Caco-2 (cell line): Measurements from ENCODE around the gene NPAS2. TPM values are rescaled to one million over a fixed set of nuclear protein-coding genes. Genes with fewer than 3 reads are reported as not detected.

Experiments used
- BruUV-seq: library from RNA; stranded (reverse); fragments of 400-500 nt; replicated peaks from 2 replicates; lab custom pipeline; 2021; lab: Mats Ljungman, UMichigan
- CTCF ChIA-PET: fragments of 300-600 bp; sonication (Branson Sonifier 250); formaldehyde crosslinking; loops from one replicate; lab custom pipeline; 2022; ENCODE audit warnings: antibody characterized with exemption; lab: Charles Lee
- POLR2A ChIA-PET: fragments of 300-600 bp; sonication (Branson Sonifier 250); formaldehyde crosslinking; loops from one replicate; lab custom pipeline; 2022; ENCODE audit warnings: antibody characterized with exemption; lab: Charles Lee
- DNase-seq, 2 experiments: peaks; one replicate each; pipeline versions ENCODE4 v3.0.0 to v3.0.0-alpha.2; 2020 to 2022
- H3K27me3 ChIP-seq: replicated peaks from 2 replicates; pipeline ENCODE4 v1.6.0; 2011; ENCODE audit warnings: low read length; ENCODE audit not compliant: control insufficient read depth, insufficient read depth
- H3K36me3 ChIP-seq: 2 replicates; pipeline ENCODE4 v1.5.1; 2011; ENCODE audit warnings: low read length; ENCODE audit not compliant: control insufficient read depth, insufficient read depth
- H3K4me1 ChIP-seq: fragments of 250-450 bp; sonication (Bioruptor Pico); 2 replicates; pipeline ENCODE4 v1.5.1; 2020; ENCODE audit warnings: mild to moderate bottlenecking
- H3K4me3 ChIP-seq: 2 replicates; pipeline ENCODE4 v1.5.1; 2011; ENCODE audit warnings: low read depth, mild to moderate bottlenecking, control low read depth, low read length
- H3K9me3 ChIP-seq: fragments of 250-450 bp; sonication (Bioruptor Pico); 2 replicates; pipeline ENCODE4 v1.5.1; 2020; ENCODE audit warnings: mild to moderate bottlenecking, moderate library complexity
- H3K27ac Mint-ChIP-seq: one replicate; pipeline ENCODE4 v1.8.0; 2022; ENCODE audit warnings: mixed read lengths; ENCODE audit not compliant: unreplicated experiment
- H3K27me3 Mint-ChIP-seq: one replicate; pipeline ENCODE4 v1.8.0; 2022; ENCODE audit warnings: mixed read lengths; ENCODE audit not compliant: insufficient read depth, unreplicated experiment
- H3K36me3 Mint-ChIP-seq: one replicate; pipeline ENCODE4 v1.8.0; 2022; ENCODE audit warnings: mild to moderate bottlenecking, mixed read lengths; ENCODE audit not compliant: insufficient read depth, unreplicated experiment
- H3K4me1 Mint-ChIP-seq: one replicate; pipeline ENCODE4 v1.8.0; 2022; ENCODE audit warnings: low read depth, mixed read lengths; ENCODE audit not compliant: unreplicated experiment
- H3K4me3 Mint-ChIP-seq: one replicate; pipeline ENCODE4 v1.8.0; 2022; ENCODE audit warnings: mild to moderate bottlenecking, moderate library complexity, mixed read lengths; ENCODE audit not compliant: unreplicated experiment
- H3K9me3 Mint-ChIP-seq: one replicate; pipeline ENCODE4 v1.8.0; 2022; ENCODE audit warnings: mixed read lengths; ENCODE audit not compliant: unreplicated experiment
- intact Hi-C: fragments of 100-400 bp; cut with micrococcal nuclease; formaldehyde crosslinking; loops from one replicate; pipeline ENCODE4 v1.10.0; 2022; ENCODE audit not compliant: unreplicated experiment
- total RNA-seq: library from RNA; stranded (reverse); gene quantifications from 2 replicates; pipeline ENCODE4 v1.2.3, GENCODE V29; 2022
- TF ChIP-seq, protein P1 (sequence below), 2 experiments: fragments of 200-600 bp in 1 of 2; IDR thresholded peaks; 1 replicate in 1 of 2; 2 replicates in 1 of 2; pipeline versions ENCODE4 v1.5.1 to v1.8.0; 2011 to 2022; ENCODE audit warnings: antibody characterized with exemption in 1 of 2, control low read depth in 1 of 2, inconsistent platforms in 1 of 2, low read depth in 1 of 2, low read length in 1 of 2, mild to moderate bottlenecking in 1 of 2, moderate library complexity in 1 of 2; ENCODE audit not compliant: insufficient read depth in 1 of 2, severe bottlenecking in 1 of 2, unreplicated experiment in 1 of 2

NPAS2 gene
- total RNA-seq, 1 experiment from 2014 or later, result 2.8 TPM

DNA sequence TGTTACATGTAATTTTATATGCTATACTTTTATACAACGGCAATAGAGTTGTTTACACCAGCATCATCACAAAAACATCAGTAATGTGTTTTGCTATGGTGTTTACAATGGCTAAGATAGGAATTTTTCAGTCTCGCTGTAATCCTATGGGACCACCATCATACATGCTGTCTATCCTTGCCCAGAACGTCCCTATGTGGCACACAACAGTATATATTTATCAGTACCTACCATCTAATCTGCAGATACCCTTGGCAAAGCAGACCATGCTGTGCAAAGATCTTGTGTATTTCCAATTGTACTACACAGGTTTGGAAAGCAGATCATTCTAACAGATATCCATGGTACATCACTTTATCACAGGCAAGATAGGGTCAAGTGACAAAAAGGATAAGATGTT, 197.4 kb downstream of the NPAS2 start:
- H3K36me3 Mint-ChIP-seq, result peaks cover 29% of the 10 kb centered on the region
- intact Hi-C loops, result no loop called here
- H3K27me3 ChIP-seq, result no peaks in the 10 kb centered on the region
- TF ChIP-seq, protein P1, sequence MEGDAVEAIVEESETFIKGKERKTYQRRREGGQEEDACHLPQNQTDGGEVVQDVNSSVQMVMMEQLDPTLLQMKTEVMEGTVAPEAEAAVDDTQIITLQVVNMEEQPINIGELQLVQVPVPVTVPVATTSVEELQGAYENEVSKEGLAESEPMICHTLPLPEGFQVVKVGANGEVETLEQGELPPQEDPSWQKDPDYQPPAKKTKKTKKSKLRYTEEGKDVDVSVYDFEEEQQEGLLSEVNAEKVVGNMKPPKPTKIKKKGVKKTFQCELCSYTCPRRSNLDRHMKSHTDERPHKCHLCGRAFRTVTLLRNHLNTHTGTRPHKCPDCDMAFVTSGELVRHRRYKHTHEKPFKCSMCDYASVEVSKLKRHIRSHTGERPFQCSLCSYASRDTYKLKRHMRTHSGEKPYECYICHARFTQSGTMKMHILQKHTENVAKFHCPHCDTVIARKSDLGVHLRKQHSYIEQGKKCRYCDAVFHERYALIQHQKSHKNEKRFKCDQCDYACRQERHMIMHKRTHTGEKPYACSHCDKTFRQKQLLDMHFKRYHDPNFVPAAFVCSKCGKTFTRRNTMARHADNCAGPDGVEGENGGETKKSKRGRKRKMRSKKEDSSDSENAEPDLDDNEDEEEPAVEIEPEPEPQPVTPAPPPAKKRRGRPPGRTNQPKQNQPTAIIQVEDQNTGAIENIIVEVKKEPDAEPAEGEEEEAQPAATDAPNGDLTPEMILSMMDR (IDR thresholded peaks at IDR 0.05; ENCODE audit: insufficient read depth in 1 of 2, low read depth in 1 of 2, low read length in 1 of 2, severe bottlenecking in 1 of 2, unreplicated experiment in 1 of 2), result no peak
- H3K9me3 Mint-ChIP-seq, result no peaks in the 10 kb centered on the region
- DNase-seq, result no peak
- CTCF ChIA-PET, result no interaction called here
- BruUV-seq, result no TSS peak
- H3K4me1 ChIP-seq, result no peaks in the 10 kb centered on the region
- 0 out of 2 replicates have a peak, but pooled peaks cover 4% of the 10 kb centered on the region for H3K9me3 ChIP-seq
- no peaks in the 10 kb centered on the region for H3K27me3 Mint-ChIP-seq
- H3K27ac Mint-ChIP-seq, result no peak overlapping the region
- H3K36me3 ChIP-seq, result peaks cover 4% of the 10 kb centered on the region
- POLR2A ChIA-PET, result no interaction called here
- no peak overlapping the region for H3K4me3 Mint-ChIP-seq
- no peak overlapping the region for H3K4me3 ChIP-seq
- H3K4me1 Mint-ChIP-seq, result peaks cover 6% of the 10 kb centered on the region

DNA sequence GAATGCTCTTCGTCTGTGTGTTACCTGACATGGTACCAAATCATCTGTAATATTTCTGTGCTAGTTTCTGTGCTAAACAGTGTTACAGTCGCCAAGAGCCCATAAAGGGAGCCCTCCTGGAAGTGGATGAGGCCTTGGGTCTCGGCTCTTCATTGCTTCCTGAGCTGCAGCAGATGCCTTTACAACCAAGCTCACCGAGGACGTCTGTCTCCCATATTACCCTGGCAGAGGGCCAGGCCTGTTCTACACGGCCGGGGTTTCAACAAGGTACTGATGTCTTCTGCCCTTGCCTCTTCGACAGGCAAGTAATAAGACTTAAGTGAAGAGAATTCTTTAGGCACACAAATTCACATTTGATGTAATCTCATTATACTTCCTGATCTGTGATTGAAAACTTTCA, 199.0 kb downstream of the NPAS2 start:
- Mint-ChIP-seq H3K27ac (no peak overlapping the region), H3K27me3 (no peaks in the 10 kb centered on the region), H3K9me3 (no peaks in the 10 kb centered on the region), H3K4me3 (no peak overlapping the region), H3K4me1 (no peaks in the 10 kb centered on the region), H3K36me3 (peaks cover 21% of the 10 kb centered on the region)
- DNase-seq, result no peak
- ChIA-PET CTCF (no interaction called here), POLR2A (no interaction called here)
- Histone ChIP-seq H3K4me3 (no peak overlapping the region), H3K4me1 (no peaks in the 10 kb centered on the region), H3K27me3 (no peaks in the 10 kb centered on the region), H3K36me3 (peaks cover 4% of the 10 kb centered on the region), H3K9me3 (0 out of 2 replicates have a peak, but pooled peaks cover 4% of the 10 kb centered on the region)
- TF ChIP-seq, protein P1 (IDR thresholded peaks at IDR 0.05; ENCODE audit: insufficient read depth in 1 of 2, low read depth in 1 of 2, low read length in 1 of 2, severe bottlenecking in 1 of 2, unreplicated experiment in 1 of 2), result no peak
- intact Hi-C loops, result no loop called here
- BruUV-seq, result no TSS peak

DNA sequence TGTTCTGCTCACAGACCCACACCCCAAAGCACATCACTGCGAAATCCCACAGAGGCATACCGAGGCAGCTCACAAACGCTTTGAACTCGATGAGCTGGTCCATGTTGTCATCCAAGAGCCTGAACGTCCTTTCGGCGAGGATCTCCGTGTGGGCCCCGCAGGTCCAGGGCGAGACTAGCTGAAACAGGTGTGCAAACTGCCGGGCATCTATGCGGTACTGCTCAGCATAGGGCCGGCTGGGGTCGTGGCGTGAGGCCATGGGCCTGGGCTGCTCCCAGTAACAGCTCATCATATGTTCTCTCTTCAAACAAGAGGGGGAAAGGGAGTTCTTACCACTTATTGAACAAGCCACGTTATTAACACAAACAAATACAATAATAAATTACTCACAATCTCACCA, 202.3 kb downstream of the NPAS2 start:
- Histone ChIP-seq H3K36me3 (no peaks in the 10 kb centered on the region; the same call in none of the 2 replicates), H3K4me3 (no peak overlapping the region), H3K9me3 (no peaks in the 10 kb centered on the region), H3K4me1 (peaks cover 12% of the 10 kb centered on the region; the same call in 1 of the 2 replicates), H3K27me3 (no peaks in the 10 kb centered on the region)
- Mint-ChIP-seq H3K4me1 (no peaks in the 10 kb centered on the region), H3K9me3 (no peaks in the 10 kb centered on the region), H3K27me3 (no peaks in the 10 kb centered on the region), H3K27ac (no peak overlapping the region), H3K36me3 (peaks cover 32% of the 10 kb centered on the region), H3K4me3 (no peak overlapping the region)
- intact Hi-C loops, result no loop called here
- BruUV-seq, result no TSS peak
- TF ChIP-seq, protein P1 (IDR thresholded peaks at IDR 0.05; ENCODE audit: insufficient read depth in 1 of 2, low read depth in 1 of 2, low read length in 1 of 2, severe bottlenecking in 1 of 2, unreplicated experiment in 1 of 2), result no peak
- no peak for DNase-seq
- ChIA-PET CTCF (no interaction called here), POLR2A (no interaction called here)
